NCI-H1105 (cell line): ENCODE measurements around the gene MAP3K5.

Experiments
- DNase-seq: peaks from one replicate; lab custom pipeline; 2025; lab: John Stamatoyannopoulos, UW

MAP3K5 gene

GRCh38 chr6:136541395-136541794, 250.9 kb downstream of the MAP3K5 start:
- no peak for DNase-seq

GRCh38 chr6:136539967-136540652, 252.2 kb downstream of the MAP3K5 start:
- no peak for DNase-seq

GRCh38 chr6:136538836-136539235, 253.4 kb downstream of the MAP3K5 start:
- no peak for DNase-seq

- DNase-seq = no peak
Measured at GRCh38 chr6:136535880-136536650, 256.2 kb downstream of the MAP3K5 start.

- DNase-seq = no peak
Measured at GRCh38 chr6:136535017-136535765, 257.1 kb downstream of the MAP3K5 start.

- DNase-seq = no peak
Measured at GRCh38 chr6:136534268-136534667, 258.0 kb downstream of the MAP3K5 start.

- DNase-seq = no peak
Measured at GRCh38 chr6:136533487-136533886, 258.8 kb downstream of the MAP3K5 start.

GRCh38 chr6:136532030-136532429, 260.2 kb downstream of the MAP3K5 start:
- no peak for DNase-seq

- no peak for DNase-seq
Measured at GRCh38 chr6:136529710-136530109, 262.6 kb downstream of the MAP3K5 start.

GRCh38 chr6:136528477-136528876, 263.8 kb downstream of the MAP3K5 start:
- DNase-seq = no peak

GRCh38 chr6:136527831-136528230, 264.4 kb downstream of the MAP3K5 start:
- no peak for DNase-seq

GRCh38 chr6:136526937-136527336, 265.3 kb downstream of the MAP3K5 start:
- DNase-seq = no peak

GRCh38 chr6:136526196-136526930, 265.9 kb downstream of the MAP3K5 start:
- no peak for DNase-seq

- DNase-seq = no peak
Measured at GRCh38 chr6:136525586-136526195, 266.6 kb downstream of the MAP3K5 start.

GRCh38 chr6:136524936-136525413, 267.3 kb downstream of the MAP3K5 start:
- DNase-seq = peak; percentile 11

GRCh38 chr6:136524339-136524935, 267.8 kb downstream of the MAP3K5 start:
- no peak for DNase-seq

GRCh38 chr6:136523196-136523595, 269.1 kb downstream of the MAP3K5 start:
- DNase-seq = no peak

GRCh38 chr6:136522636-136523035, 269.6 kb downstream of the MAP3K5 start:
- DNase-seq = no peak

- DNase-seq = no peak
Measured at GRCh38 chr6:136521911-136522310, 270.4 kb downstream of the MAP3K5 start.

- DNase-seq = no peak
Measured at GRCh38 chr6:136521427-136521826, 270.9 kb downstream of the MAP3K5 start.

GRCh38 chr6:136520517-136520916, 271.8 kb downstream of the MAP3K5 start:
- no peak for DNase-seq
